ENCODE data around the gene IFNL1. TPM values are rescaled to one million over a fixed set of nuclear protein-coding genes. Genes with fewer than 3 reads are reported as not detected.

IFNL1 gene
- total RNA-seq, 1 donor from 2014 or later: not detected

DNA sequence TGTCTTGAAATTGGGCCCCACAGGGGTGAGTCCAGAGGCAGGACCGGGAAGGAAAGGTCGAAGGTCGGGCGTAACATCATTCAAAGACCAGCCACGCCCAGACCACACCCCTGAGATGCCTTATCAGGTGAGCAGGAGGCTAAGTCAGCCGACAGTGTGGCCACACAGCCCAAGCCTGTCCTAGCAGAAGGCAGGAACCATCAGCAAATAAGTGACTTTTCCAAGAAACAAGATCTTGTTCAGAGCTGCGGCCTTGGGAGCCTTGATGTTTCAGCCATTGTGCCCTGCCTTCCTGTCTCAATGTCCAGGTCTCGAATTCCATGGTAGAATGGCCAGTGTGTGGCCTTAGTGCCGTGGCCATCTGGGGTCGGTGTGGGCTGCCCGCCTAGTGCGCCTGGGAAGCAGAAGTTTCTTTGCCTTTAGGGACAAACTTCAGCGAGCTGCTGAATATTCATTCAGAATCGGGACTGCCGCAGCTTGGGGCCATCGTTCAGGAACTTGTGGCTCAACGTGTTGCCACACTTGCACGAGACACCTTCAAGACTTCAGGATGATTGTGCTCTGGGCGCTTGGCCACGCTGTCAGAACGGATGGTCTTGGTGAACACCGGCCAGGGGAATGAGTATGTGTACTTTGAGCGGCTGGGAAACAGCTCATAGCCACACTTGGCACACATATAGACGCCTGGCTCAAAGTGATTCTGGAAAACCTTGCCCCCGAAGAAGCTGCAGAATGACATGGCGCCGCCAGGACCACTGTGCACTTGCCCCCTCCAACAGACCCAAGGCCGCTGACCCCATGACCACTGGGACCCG is 41.5 kb upstream of the IFNL1 start:
- TF ChIP-seq, protein P1, sequence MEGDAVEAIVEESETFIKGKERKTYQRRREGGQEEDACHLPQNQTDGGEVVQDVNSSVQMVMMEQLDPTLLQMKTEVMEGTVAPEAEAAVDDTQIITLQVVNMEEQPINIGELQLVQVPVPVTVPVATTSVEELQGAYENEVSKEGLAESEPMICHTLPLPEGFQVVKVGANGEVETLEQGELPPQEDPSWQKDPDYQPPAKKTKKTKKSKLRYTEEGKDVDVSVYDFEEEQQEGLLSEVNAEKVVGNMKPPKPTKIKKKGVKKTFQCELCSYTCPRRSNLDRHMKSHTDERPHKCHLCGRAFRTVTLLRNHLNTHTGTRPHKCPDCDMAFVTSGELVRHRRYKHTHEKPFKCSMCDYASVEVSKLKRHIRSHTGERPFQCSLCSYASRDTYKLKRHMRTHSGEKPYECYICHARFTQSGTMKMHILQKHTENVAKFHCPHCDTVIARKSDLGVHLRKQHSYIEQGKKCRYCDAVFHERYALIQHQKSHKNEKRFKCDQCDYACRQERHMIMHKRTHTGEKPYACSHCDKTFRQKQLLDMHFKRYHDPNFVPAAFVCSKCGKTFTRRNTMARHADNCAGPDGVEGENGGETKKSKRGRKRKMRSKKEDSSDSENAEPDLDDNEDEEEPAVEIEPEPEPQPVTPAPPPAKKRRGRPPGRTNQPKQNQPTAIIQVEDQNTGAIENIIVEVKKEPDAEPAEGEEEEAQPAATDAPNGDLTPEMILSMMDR (IDR thresholded peaks at IDR 0.05): no peak
- no peak for TF ChIP-seq POLR2AphosphoS5 (IDR thresholded peaks at IDR 0.05; ENCODE audit: insufficient read depth in 1 of 2, low read depth in 1 of 2)
- no peak for TF ChIP-seq POLR2A (IDR thresholded peaks at IDR 0.05)
- no peaks in the 10 kb centered on the region for H3K9me3 ChIP-seq
- DNase-seq (ENCODE audit: extremely low spot score in 2 of 2): no peak
- no peaks in the 10 kb centered on the region for H3K4me1 ChIP-seq
- H3K4me3 ChIP-seq: no peak overlapping the region
- intact Hi-C loops (cut with DNase I): no loop called here
- no peak overlapping the region for H3K27ac ChIP-seq
- H3K27me3 ChIP-seq: no peaks in the 10 kb centered on the region
- no peaks in the 10 kb centered on the region for H3K36me3 ChIP-seq

DNA sequence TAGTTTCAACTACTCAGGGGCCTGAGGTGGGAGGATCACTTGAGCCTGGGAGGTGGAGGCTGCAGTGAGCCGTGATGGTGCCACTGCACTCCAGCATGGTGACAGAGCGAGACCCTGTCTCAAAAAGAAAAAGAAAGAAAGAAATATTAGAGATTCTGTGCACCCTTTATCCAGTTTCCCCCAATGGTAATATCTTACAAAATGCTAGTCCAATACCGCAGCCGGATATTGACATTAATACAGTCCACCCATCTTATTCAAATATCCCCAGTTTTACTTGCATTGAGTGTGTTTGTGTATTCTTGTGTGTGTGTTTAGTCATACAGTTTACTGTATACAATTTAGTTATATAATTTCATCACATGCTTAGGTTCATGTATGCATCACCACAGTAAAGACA is 39.0 kb upstream of the IFNL1 start:
- TF ChIP-seq POLR2AphosphoS5 (IDR thresholded peaks at IDR 0.05; ENCODE audit: insufficient read depth in 1 of 2, low read depth in 1 of 2) (no peak), POLR2A (IDR thresholded peaks at IDR 0.05) (no peak)
- TF ChIP-seq, protein P1 (IDR thresholded peaks at IDR 0.05): no peak
- H3K27me3 ChIP-seq: no peaks in the 10 kb centered on the region
- intact Hi-C loops (cut with DNase I): no loop called here
- H3K36me3 ChIP-seq: no peaks in the 10 kb centered on the region
- H3K27ac ChIP-seq: no peak overlapping the region
- H3K9me3 ChIP-seq: no peaks in the 10 kb centered on the region
- no peak overlapping the region for H3K4me3 ChIP-seq
- no peaks in the 10 kb centered on the region for H3K4me1 ChIP-seq
- no peak for DNase-seq (ENCODE audit: extremely low spot score in 2 of 2)

DNA sequence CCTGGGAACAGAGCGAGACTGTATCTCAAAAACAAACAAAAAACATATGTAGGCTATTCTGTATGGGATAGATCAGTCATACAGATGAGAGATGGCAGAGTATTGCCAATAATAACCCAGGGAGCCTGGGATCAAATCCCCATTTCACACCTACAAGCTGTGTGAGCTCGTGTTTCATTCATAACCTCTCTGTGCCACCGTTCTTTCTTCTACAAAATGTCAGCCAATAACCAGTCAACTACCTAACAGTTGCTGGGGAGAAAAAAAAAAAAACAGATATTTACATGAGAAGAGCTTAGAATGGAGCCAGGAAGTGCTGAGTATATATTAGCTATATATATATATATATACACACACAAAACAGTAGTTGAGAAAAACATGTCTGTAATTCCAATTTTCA is 34.5 kb upstream of the IFNL1 start:
- no peaks in the 10 kb centered on the region for H3K9me3 ChIP-seq
- H3K4me1 ChIP-seq: peaks cover 15% of the 10 kb centered on the region
- intact Hi-C loops (cut with DNase I): no loop called here
- no peaks in the 10 kb centered on the region for H3K36me3 ChIP-seq
- no peak overlapping the region for H3K27ac ChIP-seq
- no peak for DNase-seq (ENCODE audit: extremely low spot score in 2 of 2)
- H3K27me3 ChIP-seq: peaks cover 10% of the 10 kb centered on the region
- no peak overlapping the region for H3K4me3 ChIP-seq
- TF ChIP-seq, protein P1 (IDR thresholded peaks at IDR 0.05): no peak
- TF ChIP-seq POLR2AphosphoS5 (IDR thresholded peaks at IDR 0.05; ENCODE audit: insufficient read depth in 1 of 2, low read depth in 1 of 2) (no peak), POLR2A (IDR thresholded peaks at IDR 0.05) (no peak)

DNA sequence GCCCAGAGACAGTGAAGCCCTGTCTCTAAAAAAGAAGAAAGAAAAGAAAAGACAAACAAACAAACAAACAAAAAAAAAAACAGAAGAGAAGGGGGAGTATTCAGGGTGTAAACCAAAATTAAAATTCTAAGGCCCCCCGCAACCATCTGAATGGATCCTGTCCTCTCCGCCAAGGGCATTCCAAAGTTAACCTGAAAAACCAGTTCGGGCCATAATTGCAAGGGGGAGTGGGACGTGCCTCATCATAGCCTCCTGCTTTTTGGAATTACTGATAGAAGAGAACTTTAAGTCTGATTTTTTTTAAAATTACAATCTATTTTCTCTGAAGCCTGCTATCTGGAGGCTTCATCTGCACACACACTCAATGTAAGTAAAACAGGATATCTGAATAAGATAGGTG is 33.7 kb upstream of the IFNL1 start:
- DNase-seq (ENCODE audit: extremely low spot score in 2 of 2): no peak
- intact Hi-C loops (cut with DNase I): no loop called here
- no peak overlapping the region for H3K4me3 ChIP-seq
- no peaks in the 10 kb centered on the region for H3K36me3 ChIP-seq
- peaks cover 10% of the 10 kb centered on the region for H3K27me3 ChIP-seq
- no peaks in the 10 kb centered on the region for H3K9me3 ChIP-seq
- TF ChIP-seq POLR2A (IDR thresholded peaks at IDR 0.05) (no peak), POLR2AphosphoS5 (IDR thresholded peaks at IDR 0.05; ENCODE audit: insufficient read depth in 1 of 2, low read depth in 1 of 2) (no peak)
- TF ChIP-seq, protein P1 (IDR thresholded peaks at IDR 0.05): no peak
- peaks cover 15% of the 10 kb centered on the region for H3K4me1 ChIP-seq
- no peak overlapping the region for H3K27ac ChIP-seq

DNA sequence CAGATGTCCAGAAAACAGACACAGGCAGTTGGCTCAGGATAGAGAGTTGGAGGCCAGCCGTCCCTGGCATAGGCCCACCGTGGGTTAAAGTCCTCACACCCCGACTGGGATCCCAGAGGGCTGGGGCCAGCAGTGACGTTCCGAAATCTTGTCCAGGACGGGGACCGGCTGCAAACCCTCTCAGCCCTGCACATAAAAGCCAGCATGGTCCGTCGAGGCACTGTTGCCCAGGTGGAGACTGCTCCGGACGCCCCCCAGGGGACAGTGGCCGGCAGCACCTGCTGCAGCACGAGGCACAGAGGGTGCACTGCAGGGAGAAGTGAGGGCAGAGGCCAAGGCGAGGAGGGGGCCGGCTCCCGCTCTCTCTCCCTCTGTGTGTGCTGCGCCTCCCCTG is 32.3 kb upstream of the IFNL1 start:
- peaks cover 15% of the 10 kb centered on the region for H3K4me1 ChIP-seq
- peaks cover 10% of the 10 kb centered on the region for H3K27me3 ChIP-seq
- no peak overlapping the region for H3K27ac ChIP-seq
- no peaks in the 10 kb centered on the region for H3K36me3 ChIP-seq
- TF ChIP-seq, protein P1 (IDR thresholded peaks at IDR 0.05): no peak
- DNase-seq (ENCODE audit: extremely low spot score in 2 of 2): no peak
- no peaks in the 10 kb centered on the region for H3K9me3 ChIP-seq
- no peak overlapping the region for H3K4me3 ChIP-seq
- intact Hi-C loops (cut with DNase I): no loop called here

Measured in vagina (tissue), 2 donors.